HEK293T (cell line): Measurements from ENCODE around the gene GMNN.

Experiments
- ELF4 ChIP-seq: fragments of 450-650 bp; IDR thresholded peaks from 2 replicates; pipeline ENCODE4 v1.6.1; 2017; ENCODE audit warnings: antibody characterized with exemption
- FOXA1 ChIP-seq: fragments of 450-650 bp; IDR thresholded peaks from 2 replicates; pipeline ENCODE4 v1.6.1; 2016; ENCODE audit warnings: mild to moderate bottlenecking
- FOXK2 ChIP-seq: fragments of 450-650 bp; IDR thresholded peaks from 2 replicates; pipeline ENCODE4 v1.6.1; 2016; ENCODE audit warnings: mild to moderate bottlenecking
- FOXM1 ChIP-seq: fragments of 450-650 bp; IDR thresholded peaks from 2 replicates; pipeline ENCODE4 v1.6.1; 2017; ENCODE audit warnings: mild to moderate bottlenecking, borderline replicate concordance
- L3MBTL2 ChIP-seq: fragments of 450-650 bp; conservative IDR thresholded peaks from 2 replicates; pipeline ENCODE4 v1.6.1; 2016; ENCODE audit warnings: mild to moderate bottlenecking
- LEF1 ChIP-seq: fragments of 450-650 bp; IDR thresholded peaks from 2 replicates; pipeline ENCODE4 v1.6.1; 2017; ENCODE audit warnings: mild to moderate bottlenecking, borderline replicate concordance
- PKNOX1 ChIP-seq: fragments of 450-650 bp; IDR thresholded peaks from 2 replicates; pipeline ENCODE4 v1.6.1; 2016
- SP1 ChIP-seq: fragments of 450-650 bp; IDR thresholded peaks from 2 replicates; pipeline ENCODE4 v1.6.1; 2017
- SUZ12 ChIP-seq: fragments of 450-650 bp; IDR thresholded peaks from 2 replicates; pipeline ENCODE4 v1.6.1; 2016; ENCODE audit warnings: mild to moderate bottlenecking
- TARDBP ChIP-seq: fragments of 450-650 bp; IDR thresholded peaks from 2 replicates; pipeline ENCODE4 v1.6.1; 2016
- ZNF384 ChIP-seq: fragments of 450-650 bp; IDR thresholded peaks from 2 replicates; pipeline ENCODE4 v1.6.1; 2016

- no peak for TF ChIP-seq PKNOX1
- TF ChIP-seq FOXA1: no peak
- no peak for TF ChIP-seq TARDBP
- no peak for TF ChIP-seq ELF4
- TF ChIP-seq SUZ12: no peak
- TF ChIP-seq LEF1: no peak
- no peak for TF ChIP-seq L3MBTL2
- no peak for TF ChIP-seq SP1
- TF ChIP-seq FOXM1: no peak
- no peak for TF ChIP-seq FOXK2
- TF ChIP-seq ZNF384: no peak
These were observed 20.4 kb downstream of the GMNN start for GRCh38 chr6:24795106-24795505.
